Naive B cell (primary cell): ENCODE results near the gene BLOC1S6. TPM values are rescaled to one million over a fixed set of nuclear protein-coding genes. Genes with fewer than 3 reads are reported as not detected.

Source experiments
- ATAC-seq, 2 donors: fragments of 150-1000 bp; cut with Tn5 transposase; 2 replicates each; pipeline ENCODE4 v1.10.0; 2021; ENCODE audit warnings: low read depth in 2 of 2, mild to moderate bottlenecking in 2 of 2, moderate library complexity in 2 of 2
- DNase-seq: peaks from one replicate; pipeline ENCODE4 v3.0.0; 2022
- H3K27ac Mint-ChIP-seq, 6 donors: one replicate each; pipeline ENCODE4 v1.8.0; 2020 to 2022; ENCODE audit warnings: mild to moderate bottlenecking in 6 of 6, mixed read lengths in 6 of 6, moderate library complexity in 5 of 6, inconsistent platforms in 2 of 6
- H3K27me3 Mint-ChIP-seq, 3 donors: one replicate each; pipeline ENCODE4 v1.8.0; 2021 to 2022; ENCODE audit warnings: mixed read lengths in 3 of 3, mild to moderate bottlenecking in 1 of 3
- H3K36me3 Mint-ChIP-seq, 2 donors: one replicate each; pipeline ENCODE4 v1.8.0; 2020 to 2022; ENCODE audit warnings: mixed read lengths in 2 of 2, inconsistent platforms in 1 of 2, mild to moderate bottlenecking in 1 of 2
- H3K4me1 Mint-ChIP-seq, 3 donors: one replicate each; pipeline ENCODE4 v1.8.0; 2020 to 2022; ENCODE audit warnings: mixed read lengths in 3 of 3, inconsistent platforms in 1 of 3, mild to moderate bottlenecking in 1 of 3, moderate library complexity in 1 of 3
- H3K4me3 Mint-ChIP-seq, 8 donors: one replicate each; pipeline ENCODE4 v1.8.0; 2020 to 2022; ENCODE audit warnings: mild to moderate bottlenecking in 8 of 8, mixed read lengths in 8 of 8, moderate library complexity in 8 of 8, inconsistent platforms in 2 of 8
- H3K9me3 Mint-ChIP-seq, 7 donors: one replicate each; pipeline ENCODE4 v1.8.0; 2020 to 2022; ENCODE audit warnings: mixed read lengths in 7 of 7, mild to moderate bottlenecking in 5 of 7, inconsistent platforms in 2 of 7, moderate library complexity in 1 of 7
- polyA plus RNA-seq, 6 donors: library from polyadenylated mRNA; unstranded; fragments of 300-500 nt; fragmentation: Illumina TruSeq; gene quantifications; one replicate each; pipeline ENCODE4 v1.2.3, GENCODE V29; 2021; ENCODE audit warnings: low read depth in 6 of 6

Gene BLOC1S6
- polyA plus RNA-seq, 6 donors from 2014 or later = 57.1 to 119 (median 93.5) TPM

DNA sequence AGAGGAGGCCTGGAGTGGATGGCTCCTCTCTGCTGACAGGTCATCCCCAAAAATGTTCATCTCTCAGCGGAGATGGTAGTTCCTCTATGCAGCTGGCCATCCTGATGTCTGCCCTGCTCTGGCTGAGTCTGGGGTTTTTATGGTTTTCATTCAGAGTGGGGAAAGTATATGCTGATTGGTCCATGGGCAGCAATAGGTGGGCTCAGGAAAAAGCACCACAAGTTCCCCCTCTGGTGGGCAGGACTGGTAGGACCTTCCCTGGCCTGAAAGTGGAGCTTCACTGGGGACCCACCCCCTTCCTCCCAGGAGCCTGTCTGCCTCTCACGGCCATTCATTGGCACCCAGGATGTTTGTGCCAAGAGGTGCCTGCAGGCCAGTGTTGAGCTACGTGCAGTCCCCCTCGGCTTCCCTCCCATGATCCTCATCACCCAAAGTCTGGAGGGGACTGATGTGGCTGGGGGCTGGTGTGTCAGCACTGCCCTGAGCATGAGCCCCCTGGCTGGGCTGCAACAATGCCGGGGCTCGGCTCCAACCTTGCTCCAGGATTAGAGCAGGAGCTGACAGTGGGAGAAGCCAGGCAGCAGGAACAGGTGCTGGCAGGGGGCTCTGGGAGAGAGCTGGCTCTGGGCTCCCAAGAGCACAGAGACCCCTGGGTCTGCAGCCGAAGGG is 13.1 kb upstream of the BLOC1S6 start:
- H3K4me1 Mint-ChIP-seq = peaks cover 11 to 30% (median 11%) of the 10 kb centered on the region in 3 donors
- no peaks in the 10 kb centered on the region for H3K36me3 Mint-ChIP-seq
- no peak for DNase-seq
- peak overlapping the region in 2 of 8 donors; percentile 12 to 59 for H3K4me3 Mint-ChIP-seq
- H3K27ac Mint-ChIP-seq = no peak overlapping the region
- peak; percentile 31 to 47 for ATAC-seq
- H3K27me3 Mint-ChIP-seq = no peaks in the 10 kb centered on the region
- peaks cover 0 to 6% (median 2%) of the 10 kb centered on the region in 7 donors for H3K9me3 Mint-ChIP-seq

DNA sequence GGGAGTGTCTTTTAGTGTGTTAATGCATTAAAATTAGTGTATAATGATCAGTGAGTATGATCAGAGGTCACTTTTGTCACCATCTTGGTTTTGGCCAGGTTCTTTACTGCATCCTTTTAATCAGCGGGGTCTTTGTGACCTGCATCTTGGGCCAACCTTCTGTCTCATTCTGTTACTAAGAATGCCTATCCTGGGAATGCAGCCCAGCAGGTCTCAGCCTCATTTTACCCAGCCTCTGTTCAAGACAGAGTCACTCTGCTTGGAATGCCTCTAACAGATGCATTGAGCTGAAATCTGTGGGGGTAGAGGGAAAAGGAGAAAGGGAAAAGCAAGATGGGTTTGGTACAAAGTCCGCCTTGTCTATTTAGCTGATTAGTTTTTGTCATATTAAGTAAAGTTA is 5.3 kb upstream of the BLOC1S6 start:
- ATAC-seq = no peak
- Mint-ChIP-seq H3K4me3 (peak overlapping the region in 1 of 8 donors; percentile 50), H3K4me1 (peaks cover 9 to 31% (median 10%) of the 10 kb centered on the region in 3 donors), H3K27me3 (no peaks in the 10 kb centered on the region), H3K36me3 (no peaks in the 10 kb centered on the region), H3K27ac (peak overlapping the region in 1 of 6 donors; percentile 33), H3K9me3 (no peaks in the 10 kb centered on the region)
- no peak for DNase-seq

DNA sequence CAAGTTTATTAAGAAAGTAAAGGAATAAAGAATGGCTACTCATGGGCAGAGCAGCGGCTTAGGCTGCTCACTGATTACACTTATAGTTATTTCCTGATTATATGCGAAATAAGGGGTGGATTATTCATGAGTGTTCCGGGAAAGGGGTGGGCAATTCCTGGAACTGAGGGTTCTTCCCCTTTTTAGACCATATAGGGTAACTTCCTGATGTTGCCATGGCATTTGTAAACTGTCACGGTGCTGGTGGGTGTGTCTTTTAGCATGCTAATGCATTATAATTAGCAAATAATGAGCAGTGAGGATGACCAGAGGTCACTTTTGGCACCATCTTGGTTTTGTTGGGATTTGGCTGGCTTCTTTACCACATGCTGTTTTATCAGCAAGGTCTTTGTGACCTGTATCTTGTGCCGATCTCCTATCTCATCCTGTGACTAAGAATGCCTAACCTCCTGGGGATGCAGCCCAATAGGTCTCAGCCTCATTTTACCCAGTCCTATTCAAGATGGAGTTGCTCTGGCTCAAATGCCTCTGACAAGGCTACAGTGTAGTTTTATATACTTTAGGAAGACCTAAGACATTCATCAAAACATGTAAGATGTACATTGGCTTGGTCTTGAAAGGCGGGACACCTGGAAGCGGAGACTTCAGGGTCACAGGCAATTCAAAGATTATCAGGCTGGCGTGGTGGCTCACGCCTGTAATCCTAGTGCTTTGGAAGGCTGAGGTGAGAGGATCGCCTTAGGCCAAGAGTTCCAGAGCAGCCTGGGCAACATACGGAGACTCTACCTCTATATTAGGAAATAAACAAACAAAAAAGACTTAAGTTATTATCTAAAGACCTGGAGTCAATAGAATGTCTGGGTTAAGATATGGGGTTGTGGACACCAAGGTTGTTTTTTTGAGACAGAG is 3.2 kb upstream of the BLOC1S6 start:
- Mint-ChIP-seq H3K4me1 (peaks cover 18 to 45% (median 20%) of the 10 kb centered on the region in 3 donors), H3K9me3 (no peaks in the 10 kb centered on the region), H3K27me3 (no peaks in the 10 kb centered on the region), H3K27ac (peak overlapping the region in 4 of 6 donors; percentile 32 to 87 (median 57)), H3K4me3 (peak overlapping the region in 2 of 8 donors; percentile 10 to 89), H3K36me3 (no peaks in the 10 kb centered on the region)
- DNase-seq = no peak
- no peak for ATAC-seq

DNA sequence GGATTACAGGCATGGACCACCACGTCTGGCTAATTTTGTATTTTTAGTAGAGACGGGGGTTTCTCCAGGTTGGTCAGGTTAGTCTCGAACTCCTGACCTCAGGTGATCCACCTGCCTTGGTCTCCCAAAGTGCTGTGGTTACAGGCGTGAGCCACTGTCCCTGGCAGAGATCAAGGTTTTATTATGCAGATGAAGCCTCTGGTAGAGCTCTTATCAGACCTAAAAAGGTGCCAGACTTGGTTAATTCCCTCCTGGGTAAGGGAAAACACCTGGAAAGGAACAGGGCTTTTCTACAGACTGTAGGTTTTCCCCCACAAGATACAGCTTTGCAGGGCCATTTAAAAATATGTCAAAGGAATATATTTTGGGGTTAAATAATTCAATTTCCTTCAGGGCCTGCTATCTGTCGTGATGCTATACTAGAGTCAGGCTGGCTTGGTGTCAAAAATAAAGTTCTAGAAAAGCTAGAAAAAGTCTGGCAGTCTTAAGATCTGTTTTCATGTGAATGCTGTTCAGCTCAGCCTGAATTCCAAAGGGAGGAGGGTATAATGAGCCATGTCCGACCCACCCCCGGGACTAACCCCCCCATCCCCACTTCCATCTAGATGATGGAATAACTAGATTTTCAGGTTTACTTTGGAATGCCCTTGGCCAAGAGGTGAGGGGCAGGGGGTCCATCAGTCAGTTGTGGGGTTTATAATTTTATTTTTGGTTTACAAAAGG is 1.9 kb upstream of the BLOC1S6 start:
- ATAC-seq (no peak), DNase-seq (no peak)
- Mint-ChIP-seq H3K9me3 (no peaks in the 10 kb centered on the region), H3K36me3 (no peaks in the 10 kb centered on the region), H3K27me3 (no peaks in the 10 kb centered on the region), H3K4me1 (peaks cover 23 to 54% (median 28%) of the 10 kb centered on the region in 3 donors), H3K4me3 (peak overlapping the region in 5 of 8 donors; percentile 37 to 98 (median 92)), H3K27ac (peak overlapping the region; percentile 100)

DNA sequence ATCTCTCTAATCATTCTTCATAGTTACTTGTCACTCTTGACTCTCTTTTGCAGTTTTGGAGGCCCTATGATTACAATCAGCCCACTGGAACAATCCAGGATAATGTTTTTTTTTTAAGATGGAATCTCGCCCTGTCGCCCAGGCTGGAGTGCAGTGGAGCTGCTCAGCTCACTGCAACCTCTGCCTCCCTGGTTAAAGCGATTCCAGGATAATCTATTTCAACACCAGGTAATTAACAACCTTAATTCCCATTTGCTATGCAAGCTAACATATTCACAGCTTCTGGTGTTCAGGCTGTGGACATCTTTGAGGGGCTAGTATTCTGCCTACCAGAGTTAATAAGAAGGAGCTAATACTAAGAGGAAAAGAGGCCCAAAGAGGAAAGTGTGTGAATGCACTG is 1.1 kb upstream of the BLOC1S6 start:
- no peaks in the 10 kb centered on the region for H3K9me3 Mint-ChIP-seq
- ATAC-seq = no peak
- no peaks in the 10 kb centered on the region for H3K27me3 Mint-ChIP-seq
- peaks cover 23 to 58% (median 28%) of the 10 kb centered on the region in 3 donors for H3K4me1 Mint-ChIP-seq
- peak overlapping the region; percentile 100 for H3K27ac Mint-ChIP-seq
- H3K36me3 Mint-ChIP-seq = no peaks in the 10 kb centered on the region
- H3K4me3 Mint-ChIP-seq = peak overlapping the region; percentile 89 to 99 (median 98)
- no peak for DNase-seq

DNA sequence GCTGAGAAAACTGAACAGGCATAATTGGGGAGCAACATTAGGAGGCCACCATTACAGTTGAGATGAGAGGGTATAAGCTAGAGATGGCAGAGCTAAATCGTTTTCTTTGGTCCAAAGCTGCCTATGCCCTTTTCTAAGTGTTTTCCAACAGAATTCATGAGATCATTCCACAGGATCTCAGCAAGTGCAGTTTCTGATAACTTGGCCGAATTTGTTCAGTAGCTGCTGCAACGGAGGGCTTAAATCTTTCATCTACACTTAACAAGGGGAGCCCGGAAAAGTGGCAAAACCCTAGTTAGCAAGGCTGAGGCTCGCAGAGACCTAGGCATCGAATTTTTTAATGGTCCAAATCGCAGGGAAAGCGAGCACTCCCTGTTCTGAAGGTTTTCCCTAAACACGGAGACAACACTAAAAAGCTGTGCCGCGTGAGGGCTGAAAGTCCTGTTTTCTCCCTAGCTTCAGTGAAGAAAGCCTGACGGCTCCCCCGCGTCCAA is 531 bp upstream of the BLOC1S6 start:
- H3K9me3 Mint-ChIP-seq = no peaks in the 10 kb centered on the region
- H3K36me3 Mint-ChIP-seq = no peaks in the 10 kb centered on the region
- H3K4me1 Mint-ChIP-seq = peaks cover 23 to 62% (median 28%) of the 10 kb centered on the region in 3 donors
- ATAC-seq (no peak), DNase-seq (no peak)
- peak overlapping the region; percentile 89 to 99 (median 98) for H3K4me3 Mint-ChIP-seq
- H3K27me3 Mint-ChIP-seq = no peaks in the 10 kb centered on the region
- H3K27ac Mint-ChIP-seq = peak overlapping the region; percentile 100

DNA sequence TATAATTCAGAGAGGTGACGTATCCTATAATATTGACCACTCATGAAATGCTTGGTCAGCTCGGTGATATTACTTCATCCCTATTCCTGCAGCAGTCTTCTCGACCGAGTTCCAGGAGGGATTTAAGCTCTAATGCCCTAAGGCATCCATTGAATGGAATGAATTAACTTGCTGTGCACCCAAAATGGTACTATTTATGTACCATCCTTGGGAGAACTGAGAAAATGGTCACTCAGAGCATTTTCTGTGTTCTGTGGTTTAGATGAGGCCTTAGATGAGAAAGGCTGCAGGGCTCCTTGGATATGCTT is 638 bp downstream of the BLOC1S6 start:
- peak overlapping the region; percentile 89 to 99 (median 98) for H3K4me3 Mint-ChIP-seq
- DNase-seq (no peak), ATAC-seq (no peak)
- H3K36me3 Mint-ChIP-seq = peaks cover 0 to 6% of the 10 kb centered on the region in 2 donors
- H3K27ac Mint-ChIP-seq = peak overlapping the region; percentile 100
- no peaks in the 10 kb centered on the region for H3K9me3 Mint-ChIP-seq
- H3K4me1 Mint-ChIP-seq = peaks cover 23 to 74% (median 28%) of the 10 kb centered on the region in 3 donors
- no peaks in the 10 kb centered on the region for H3K27me3 Mint-ChIP-seq

DNA sequence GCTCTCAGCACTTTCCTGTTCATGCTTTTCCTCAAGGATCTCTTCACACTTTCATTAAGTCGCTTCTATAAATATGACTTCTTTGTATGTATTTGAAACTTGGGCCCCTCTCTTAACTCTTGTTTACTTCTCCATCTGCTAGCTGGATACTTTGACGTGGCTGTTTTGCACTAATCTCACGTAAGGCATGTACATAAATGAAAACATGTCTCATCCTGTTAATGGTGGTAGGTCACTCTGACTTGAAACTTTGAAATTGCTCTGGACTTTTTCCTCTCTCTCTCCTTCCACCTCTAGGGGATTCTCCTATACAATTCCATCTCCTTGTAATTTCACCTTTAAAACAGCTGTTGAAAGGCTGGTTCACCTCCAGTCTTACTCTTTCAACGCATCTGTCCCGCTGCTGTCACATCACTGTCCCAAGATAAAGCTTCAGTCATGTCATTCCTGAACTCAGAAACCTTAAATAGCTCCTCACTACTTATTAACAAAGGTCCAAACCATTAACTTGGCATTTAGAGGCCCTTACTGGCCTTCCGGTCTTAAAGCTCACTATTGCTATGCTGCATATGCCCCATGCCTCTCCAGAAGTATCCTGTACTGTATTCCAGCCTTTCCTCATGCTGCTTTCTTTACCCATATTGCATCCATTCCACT is 1.2 kb downstream of the BLOC1S6 start:
- H3K27me3 Mint-ChIP-seq = no peaks in the 10 kb centered on the region
- peaks cover 23 to 76% (median 28%) of the 10 kb centered on the region in 3 donors for H3K4me1 Mint-ChIP-seq
- no peaks in the 10 kb centered on the region for H3K9me3 Mint-ChIP-seq
- peaks cover 0 to 7% of the 10 kb centered on the region in 2 donors for H3K36me3 Mint-ChIP-seq
- DNase-seq (no peak), ATAC-seq (no peak)
- H3K27ac Mint-ChIP-seq = peak overlapping the region; percentile 70 to 100 (median 100)
- H3K4me3 Mint-ChIP-seq = peak overlapping the region; percentile 89 to 99 (median 98)

DNA sequence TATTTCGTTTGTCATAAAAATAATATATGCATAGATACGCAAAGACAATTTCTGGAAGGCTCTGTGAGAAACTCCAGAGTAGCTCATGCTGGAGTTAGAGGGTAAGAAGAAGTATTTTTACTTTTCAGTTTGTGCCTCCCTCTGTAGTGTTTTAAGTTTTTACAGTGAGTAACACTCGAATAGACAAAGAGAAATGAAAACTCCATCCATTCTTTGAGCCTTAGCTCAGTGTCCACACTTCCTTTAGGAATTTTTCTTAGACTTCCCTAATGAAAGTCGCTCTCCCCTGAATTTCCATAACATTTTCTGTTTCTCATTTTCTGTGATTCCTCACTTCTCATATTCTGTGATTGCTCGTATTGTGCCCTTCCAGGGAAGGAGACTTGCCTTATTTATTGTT is 2.1 kb downstream of the BLOC1S6 start:
- Mint-ChIP-seq H3K4me3 (peak overlapping the region in 7 of 8 donors; percentile 89 to 99 (median 98)), H3K9me3 (no peaks in the 10 kb centered on the region), H3K27ac (peak overlapping the region; percentile 73 to 100 (median 98)), H3K27me3 (no peaks in the 10 kb centered on the region), H3K36me3 (peaks cover 0 to 14% of the 10 kb centered on the region in 2 donors), H3K4me1 (peaks cover 31 to 76% (median 37%) of the 10 kb centered on the region in 3 donors)
- ATAC-seq = no peak
- DNase-seq = no peak

DNA sequence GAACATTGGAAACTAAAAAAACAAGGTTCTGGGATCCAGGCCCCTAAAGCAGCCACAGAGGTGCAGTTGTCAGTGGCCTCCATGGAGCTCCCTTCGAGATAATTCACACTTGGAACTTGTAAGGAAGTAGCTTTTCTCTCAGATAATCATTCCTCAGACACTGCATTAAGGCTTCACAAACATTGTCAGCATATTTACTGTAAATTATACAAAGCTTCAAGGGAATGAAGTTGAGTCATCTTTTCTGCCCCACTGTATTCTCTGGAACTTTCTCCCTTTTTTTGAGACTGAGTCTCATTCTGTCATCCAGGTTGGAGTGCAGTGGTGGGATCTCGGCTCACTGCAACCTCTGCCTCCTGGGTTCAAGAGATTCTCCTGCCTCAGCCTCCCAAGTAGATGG is 7.1 kb downstream of the BLOC1S6 start:
- no peak for DNase-seq
- H3K4me3 Mint-ChIP-seq = no peak overlapping the region
- H3K27ac Mint-ChIP-seq = no peak overlapping the region
- ATAC-seq = no peak
- H3K9me3 Mint-ChIP-seq = peaks cover 0 to 1% (median 0%) of the 10 kb centered on the region in 7 donors
- peaks cover 13 to 64% (median 14%) of the 10 kb centered on the region in 3 donors for H3K4me1 Mint-ChIP-seq
- no peaks in the 10 kb centered on the region for H3K27me3 Mint-ChIP-seq
- peaks cover 9 to 23% of the 10 kb centered on the region in 2 donors for H3K36me3 Mint-ChIP-seq

DNA sequence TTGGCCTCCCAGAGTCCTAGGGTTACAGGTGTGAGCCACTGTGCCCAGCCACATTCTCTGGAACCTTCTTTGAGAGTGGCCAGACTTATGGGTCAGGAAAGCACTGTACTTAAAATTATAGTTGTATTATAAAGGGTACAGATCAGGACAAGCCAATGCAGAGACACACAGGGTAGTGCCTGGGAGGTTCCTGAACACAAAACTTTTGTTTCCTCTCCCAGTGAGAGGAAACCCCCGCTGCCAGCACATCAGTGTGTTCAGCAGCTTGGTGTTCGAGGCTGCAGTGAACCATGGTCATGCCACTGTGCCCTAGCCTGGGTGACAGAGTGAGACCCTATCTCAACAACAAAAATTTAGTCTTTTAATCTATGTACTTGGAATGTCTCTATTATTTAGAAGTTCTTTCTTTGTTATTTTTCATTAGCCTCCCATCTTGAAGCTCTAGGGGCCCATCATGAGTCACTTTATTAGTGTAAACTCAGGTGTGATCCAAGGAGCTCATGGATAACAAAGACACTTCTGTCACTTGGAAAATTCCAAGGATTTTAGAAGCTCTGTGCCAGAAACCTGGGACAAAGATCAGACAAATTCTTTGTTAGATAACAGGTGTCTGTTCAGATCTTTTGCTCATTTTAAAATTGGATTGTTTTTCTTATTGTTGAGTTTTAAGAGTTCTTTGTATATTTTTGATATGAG is 7.8 kb downstream of the BLOC1S6 start:
- Mint-ChIP-seq H3K27me3 (no peaks in the 10 kb centered on the region), H3K4me3 (no peak overlapping the region), H3K4me1 (peaks cover 9 to 59% (median 11%) of the 10 kb centered on the region in 3 donors), H3K27ac (peak overlapping the region in 2 of 6 donors; percentile 22 to 36), H3K9me3 (peaks cover 0 to 1% (median 0%) of the 10 kb centered on the region in 7 donors), H3K36me3 (peaks cover 9 to 23% of the 10 kb centered on the region in 2 donors)
- no peak for DNase-seq
- no peak for ATAC-seq

DNA sequence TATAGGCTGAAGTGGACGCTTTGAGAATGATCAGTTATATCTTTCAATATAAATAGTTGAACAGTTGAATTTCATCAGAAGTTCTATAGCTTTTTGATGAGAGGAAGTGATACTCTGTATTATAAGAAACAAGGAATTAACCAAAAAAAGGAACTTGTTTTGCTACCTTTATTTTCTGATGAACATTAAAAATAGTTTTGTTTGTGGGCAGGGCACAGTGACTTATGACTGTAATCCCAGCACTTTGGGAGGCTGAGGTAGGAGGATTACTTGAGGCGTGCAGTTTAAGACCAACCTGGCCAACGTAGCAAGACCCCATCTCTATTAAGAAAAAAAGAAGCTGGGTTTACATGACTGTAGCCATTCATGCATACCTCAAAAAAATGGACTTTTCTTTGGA is 16.7 kb downstream of the BLOC1S6 start:
- Mint-ChIP-seq H3K4me3 (peak overlapping the region in 7 of 8 donors; percentile 22 to 85 (median 68)), H3K36me3 (peaks cover 6% of the 10 kb centered on the region in 2 donors), H3K4me1 (peaks cover 34 to 45% (median 45%) of the 10 kb centered on the region in 3 donors), H3K27me3 (no peaks in the 10 kb centered on the region), H3K9me3 (peaks cover 0 to 2% (median 0%) of the 10 kb centered on the region in 7 donors), H3K27ac (peak overlapping the region; percentile 27 to 97 (median 90))
- DNase-seq (peak; percentile 46), ATAC-seq (peak; percentile 85 to 86)
